ENCODE data around the gene LYSMD3. TPM values are rescaled to one million over a fixed set of nuclear protein-coding genes. Genes with fewer than 3 reads are reported as not detected.

The LYSMD3 gene
- total and polyA plus RNA-seq, 9 of the 15 experiments (the other 6 are each of a cell fraction or from before 2014, with no cell fraction given), result 9.5 to 42.3 (median 20.7) TPM

DNA sequence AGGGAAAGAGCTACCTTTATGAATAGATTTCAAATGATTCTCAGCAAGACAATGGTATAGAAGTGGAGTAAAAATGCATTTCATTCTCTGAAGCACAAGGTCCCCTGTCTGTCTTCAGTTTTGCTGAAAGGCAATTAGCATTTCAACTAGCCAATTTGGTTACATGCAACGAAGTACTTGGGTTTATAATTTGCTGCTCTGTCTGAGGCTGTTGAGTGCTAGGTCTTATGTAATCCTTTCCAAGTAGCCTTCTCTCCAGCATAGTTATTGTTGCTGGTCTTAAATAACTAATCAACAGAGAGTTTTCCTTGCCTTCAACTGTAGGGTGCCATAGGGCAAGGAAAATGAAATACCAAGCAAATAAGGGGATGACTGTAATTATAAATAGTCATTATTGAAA lies 33.7 kb upstream of the LYSMD3 start:
- WGBS (ENCODE audit: insufficient coverage, low coverage, missing lambda C conversion rate), result 0% methylated on average over 1 of the region's 1 CpG
- FAIRE-seq, result peak; percentile 19
- 0 out of 3 replicates have a peak, but pooled peaks have one; percentile 1 for ATAC-seq

More for the DNA sequence above, 33.7 kb upstream of the LYSMD3 start:
- Histone ChIP-seq H3K4me1 (replicated peaks in 1 of 2; ENCODE audit: control insufficient read depth in 2 of 2, insufficient read depth in 2 of 2, low read length in 2 of 2) (peaks cover 0 to 10% of the 10 kb centered on the region in 2 experiments; a peak in 2 of 5 replicates), H3K9ac (ENCODE audit: insufficient read depth in 1 of 2, low read depth in 2 of 2, low read length in 2 of 2) (no peak overlapping the region), H2AFZ (ENCODE audit: low read depth, low read length) (no peak overlapping the region), H3K9me3 (replicated peaks; ENCODE audit: control insufficient read depth, insufficient read depth, low read depth, low read length) (no peaks in the 10 kb centered on the region), H4K20me1 (replicated peaks; ENCODE audit: control insufficient read depth, insufficient read depth, low read length) (no peaks in the 10 kb centered on the region), H3K9me1 (ENCODE audit: control insufficient read depth, insufficient read depth, low read length) (no peaks in the 10 kb centered on the region), H3K79me2 (ENCODE audit: control insufficient read depth, insufficient read depth, low read length) (peaks cover 64% of the 10 kb centered on the region), H3K4me3 (no peak overlapping the region), H3K27ac (ENCODE audit: extremely low read depth, low read depth, low read length) (no peak overlapping the region), H3K27me3 (ENCODE audit: control insufficient read depth in 2 of 2, insufficient read depth in 2 of 2, low read length in 2 of 2) (no peaks in the 10 kb centered on the region), H3K36me3 (ENCODE audit: control insufficient read depth, insufficient read depth, low read length) (no peaks in the 10 kb centered on the region), H3K4me2 (ENCODE audit: insufficient read depth, low read length) (no peak overlapping the region; the same call in none of the 2 replicates)
- in situ Hi-C loops (cut with MboI), result no loop called here
- ChIA-PET POLR2A (interaction anchor here (1.2 to 1.9 kb wide), 2 partner anchors 11 to 50 kb away, joined by 3 to 6 read pairs; no protein-coding TSS in a partner anchor), CTCF (ENCODE audit: low intra/inter-chr PET ratio) (no interaction called here)
- no TSS peak for BruUV-seq (replicated peaks)
- DNase-seq (ENCODE audit: extremely low read depth in 1 of 4, low spot score in 3 of 4), result no peak
- intact Hi-C loops (cut with micrococcal nuclease), result no loop called here
- TF ChIP-seq, protein P1, sequence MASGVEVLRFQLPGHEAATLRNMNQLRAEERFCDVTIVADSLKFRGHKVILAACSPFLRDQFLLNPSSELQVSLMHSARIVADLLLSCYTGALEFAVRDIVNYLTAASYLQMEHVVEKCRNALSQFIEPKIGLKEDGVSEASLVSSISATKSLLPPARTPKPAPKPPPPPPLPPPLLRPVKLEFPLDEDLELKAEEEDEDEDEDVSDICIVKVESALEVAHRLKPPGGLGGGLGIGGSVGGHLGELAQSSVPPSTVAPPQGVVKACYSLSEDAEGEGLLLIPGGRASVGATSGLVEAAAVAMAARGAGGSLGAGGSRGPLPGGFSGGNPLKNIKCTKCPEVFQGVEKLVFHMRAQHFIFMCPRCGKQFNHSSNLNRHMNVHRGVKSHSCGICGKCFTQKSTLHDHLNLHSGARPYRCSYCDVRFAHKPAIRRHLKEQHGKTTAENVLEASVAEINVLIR (CRISPR knock-in tag; IDR thresholded peaks at IDR 0.05), result no peak
- TF ChIP-seq, protein P2, sequence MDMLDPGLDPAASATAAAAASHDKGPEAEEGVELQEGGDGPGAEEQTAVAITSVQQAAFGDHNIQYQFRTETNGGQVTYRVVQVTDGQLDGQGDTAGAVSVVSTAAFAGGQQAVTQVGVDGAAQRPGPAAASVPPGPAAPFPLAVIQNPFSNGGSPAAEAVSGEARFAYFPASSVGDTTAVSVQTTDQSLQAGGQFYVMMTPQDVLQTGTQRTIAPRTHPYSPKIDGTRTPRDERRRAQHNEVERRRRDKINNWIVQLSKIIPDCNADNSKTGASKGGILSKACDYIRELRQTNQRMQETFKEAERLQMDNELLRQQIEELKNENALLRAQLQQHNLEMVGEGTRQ (CRISPR knock-in tag; IDR thresholded peaks at IDR 0.05), result no peak

All from K562 (cell line).